ENCODE data around the gene SMPD2.

The SMPD2 gene

DNA sequence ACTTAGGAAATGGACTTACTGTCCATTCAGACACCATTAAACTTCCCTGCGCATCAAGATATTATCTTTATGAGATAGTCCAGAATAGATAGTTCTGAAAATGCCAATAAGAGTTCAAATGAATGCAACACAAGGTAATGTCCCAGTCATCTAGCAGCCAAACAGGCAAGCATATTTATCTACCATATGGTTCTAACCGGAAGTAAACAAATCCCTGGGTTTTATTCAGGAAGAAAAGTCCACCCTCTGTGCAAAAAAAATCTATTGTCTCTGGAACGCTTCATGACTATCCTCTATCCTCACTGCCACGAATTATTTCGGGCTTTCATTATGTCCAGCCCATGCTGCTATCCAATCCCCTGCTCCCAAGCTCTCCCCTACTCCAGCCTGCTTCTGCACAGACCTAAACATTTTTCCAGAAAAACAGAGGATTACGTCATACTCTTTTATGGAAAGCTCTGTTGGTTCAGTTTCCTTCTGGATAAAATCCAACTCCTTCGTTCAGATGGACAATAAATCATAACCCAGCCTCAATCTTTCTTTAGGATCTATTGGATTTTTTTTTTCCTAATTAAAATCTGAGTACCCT is 11.5 kb upstream of the SMPD2 start:
- peaks cover 2% of the 10 kb centered on the region for H3K27me3 Mint-ChIP-seq (ENCODE audit: low read depth, poor library complexity)
- peaks cover 7% of the 10 kb centered on the region for H3K4me1 Mint-ChIP-seq
- H3K4me3 Mint-ChIP-seq = no peak overlapping the region
- no peak overlapping the region for H3K27ac Mint-ChIP-seq
- no peak for DNase-seq
- TF ChIP-seq, protein P1, sequence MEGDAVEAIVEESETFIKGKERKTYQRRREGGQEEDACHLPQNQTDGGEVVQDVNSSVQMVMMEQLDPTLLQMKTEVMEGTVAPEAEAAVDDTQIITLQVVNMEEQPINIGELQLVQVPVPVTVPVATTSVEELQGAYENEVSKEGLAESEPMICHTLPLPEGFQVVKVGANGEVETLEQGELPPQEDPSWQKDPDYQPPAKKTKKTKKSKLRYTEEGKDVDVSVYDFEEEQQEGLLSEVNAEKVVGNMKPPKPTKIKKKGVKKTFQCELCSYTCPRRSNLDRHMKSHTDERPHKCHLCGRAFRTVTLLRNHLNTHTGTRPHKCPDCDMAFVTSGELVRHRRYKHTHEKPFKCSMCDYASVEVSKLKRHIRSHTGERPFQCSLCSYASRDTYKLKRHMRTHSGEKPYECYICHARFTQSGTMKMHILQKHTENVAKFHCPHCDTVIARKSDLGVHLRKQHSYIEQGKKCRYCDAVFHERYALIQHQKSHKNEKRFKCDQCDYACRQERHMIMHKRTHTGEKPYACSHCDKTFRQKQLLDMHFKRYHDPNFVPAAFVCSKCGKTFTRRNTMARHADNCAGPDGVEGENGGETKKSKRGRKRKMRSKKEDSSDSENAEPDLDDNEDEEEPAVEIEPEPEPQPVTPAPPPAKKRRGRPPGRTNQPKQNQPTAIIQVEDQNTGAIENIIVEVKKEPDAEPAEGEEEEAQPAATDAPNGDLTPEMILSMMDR (IDR thresholded peaks at IDR 0.05) = no peak
- H3K9me3 Mint-ChIP-seq = no peaks in the 10 kb centered on the region
- H3K36me3 Mint-ChIP-seq (ENCODE audit: low read depth) = no peaks in the 10 kb centered on the region

DNA sequence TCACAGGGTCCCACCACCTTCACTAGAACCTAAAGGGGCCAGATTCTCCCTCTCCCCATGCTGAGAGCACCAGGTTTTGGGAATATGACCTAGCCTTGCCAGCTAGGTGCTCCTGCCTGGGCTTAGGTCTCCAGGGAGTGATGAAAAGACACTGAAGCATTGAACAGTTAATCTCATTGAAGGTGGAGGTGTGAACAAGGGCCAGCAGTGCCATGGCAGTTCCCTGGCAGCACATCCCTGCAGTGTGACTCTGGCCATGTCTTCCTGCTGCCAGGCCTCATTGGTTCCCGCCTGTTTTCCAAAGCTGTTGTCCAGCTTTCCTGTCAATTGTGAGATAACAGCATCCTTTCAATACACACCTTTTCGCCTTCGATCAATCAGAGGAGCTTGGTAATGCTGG is 11.0 kb upstream of the SMPD2 start:
- TF ChIP-seq, protein P1 (IDR thresholded peaks at IDR 0.05) = no peak
- Mint-ChIP-seq H3K4me3 (no peak overlapping the region), H3K27ac (no peak overlapping the region), H3K9me3 (no peaks in the 10 kb centered on the region), H3K27me3 (ENCODE audit: low read depth, poor library complexity) (peaks cover 2% of the 10 kb centered on the region), H3K4me1 (peaks cover 4% of the 10 kb centered on the region), H3K36me3 (ENCODE audit: low read depth) (no peaks in the 10 kb centered on the region)
- no peak for DNase-seq

DNA sequence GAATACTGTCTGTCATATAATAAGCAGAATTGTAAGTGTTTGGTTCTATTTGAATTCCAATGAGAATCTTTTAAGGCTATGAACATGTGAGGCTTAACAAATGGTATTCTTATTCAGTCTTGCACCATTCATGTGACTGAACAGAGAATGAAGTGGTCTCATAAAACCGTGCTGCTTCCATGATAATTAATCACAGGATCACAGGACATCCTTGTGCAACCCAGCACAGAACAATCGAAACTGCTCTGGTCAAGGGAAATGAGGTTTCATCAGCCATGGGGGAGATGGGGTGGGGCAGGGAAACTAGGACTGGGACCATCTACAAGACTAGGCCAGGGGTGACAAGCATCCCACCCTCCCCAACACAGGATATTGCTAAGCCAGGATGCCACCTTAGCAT is 6.1 kb upstream of the SMPD2 start:
- no peaks in the 10 kb centered on the region for H3K9me3 Mint-ChIP-seq
- H3K27me3 Mint-ChIP-seq (ENCODE audit: low read depth, poor library complexity) = peaks cover 2% of the 10 kb centered on the region
- H3K4me1 Mint-ChIP-seq = peaks cover 1% of the 10 kb centered on the region
- H3K27ac Mint-ChIP-seq = no peak overlapping the region
- H3K36me3 Mint-ChIP-seq (ENCODE audit: low read depth) = peaks cover 11% of the 10 kb centered on the region
- TF ChIP-seq, protein P1 (IDR thresholded peaks at IDR 0.05) = no peak
- H3K4me3 Mint-ChIP-seq = no peak overlapping the region
- no peak for DNase-seq

DNA sequence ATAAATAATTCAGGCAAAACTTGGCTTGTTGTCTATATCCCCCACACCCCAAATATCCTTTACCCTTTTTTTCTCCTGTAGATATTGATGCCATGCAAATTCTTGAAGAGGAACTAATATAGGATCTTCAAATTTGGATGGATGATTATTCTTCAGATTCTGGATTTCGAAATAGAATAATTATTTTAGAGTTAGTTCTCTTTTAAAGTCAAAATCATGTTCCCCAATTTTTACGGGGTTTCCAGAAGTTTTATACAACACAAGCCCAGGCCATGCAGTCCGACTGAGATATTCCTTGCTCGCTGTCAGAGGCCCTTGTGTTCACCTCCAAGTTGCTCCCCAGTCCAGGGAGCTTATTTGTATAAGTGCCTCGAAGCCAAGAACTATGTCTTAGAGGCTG is 4.5 kb upstream of the SMPD2 start:
- Mint-ChIP-seq H3K4me1 (peaks cover 7% of the 10 kb centered on the region), H3K4me3 (no peak overlapping the region), H3K36me3 (ENCODE audit: low read depth) (peaks cover 14% of the 10 kb centered on the region), H3K27ac (no peak overlapping the region), H3K9me3 (no peaks in the 10 kb centered on the region), H3K27me3 (ENCODE audit: low read depth, poor library complexity) (peaks cover 2% of the 10 kb centered on the region)
- TF ChIP-seq, protein P1 (IDR thresholded peaks at IDR 0.05) = no peak
- no peak for DNase-seq

DNA sequence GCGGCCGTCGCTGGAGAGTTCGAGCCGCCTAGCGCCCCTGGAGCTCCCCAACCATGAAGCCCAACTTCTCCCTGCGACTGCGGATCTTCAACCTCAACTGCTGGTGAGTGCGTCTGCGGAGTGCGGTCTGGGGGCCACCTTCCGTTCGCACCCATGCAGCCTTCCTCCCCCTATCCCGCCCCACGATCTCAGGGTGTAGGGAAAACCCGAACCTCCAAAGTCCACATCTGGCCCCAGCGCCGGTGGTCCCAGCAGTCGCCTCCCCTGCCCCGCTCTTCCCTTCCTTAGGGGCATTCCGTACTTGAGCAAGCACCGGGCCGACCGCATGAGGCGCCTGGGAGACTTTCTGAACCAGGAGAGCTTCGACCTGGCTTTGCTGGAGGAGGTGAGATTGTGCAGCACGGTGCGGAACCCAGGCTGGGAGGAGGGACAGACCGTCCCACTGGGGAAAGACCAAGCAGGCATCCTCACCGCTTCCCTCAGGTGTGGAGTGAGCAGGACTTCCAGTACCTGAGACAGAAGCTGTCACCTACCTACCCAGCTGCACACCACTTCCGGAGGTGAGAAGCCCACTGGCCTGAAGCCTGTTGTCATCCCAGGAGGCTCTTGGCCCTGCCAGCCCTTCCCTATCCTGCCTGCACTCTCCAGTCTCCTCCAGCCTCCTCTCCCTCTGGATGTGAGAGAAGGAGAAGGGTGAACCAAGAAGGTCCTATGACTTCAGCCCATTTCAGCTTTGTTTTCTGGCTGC is 719 bp downstream of the SMPD2 start:
- TF ChIP-seq, protein P1 (IDR thresholded peaks at IDR 0.05) = no peak
- H3K4me1 Mint-ChIP-seq = peaks cover 20% of the 10 kb centered on the region
- H3K9me3 Mint-ChIP-seq = no peaks in the 10 kb centered on the region
- peaks cover 2% of the 10 kb centered on the region for H3K27me3 Mint-ChIP-seq (ENCODE audit: low read depth, poor library complexity)
- H3K36me3 Mint-ChIP-seq (ENCODE audit: low read depth) = peaks cover 27% of the 10 kb centered on the region
- peak overlapping the region; percentile 47 for H3K27ac Mint-ChIP-seq
- H3K4me3 Mint-ChIP-seq = peak overlapping the region; percentile 94
- DNase-seq = peak; percentile 56

Measured in nephron progenitor cell (in vitro differentiated cells).